DND-41 (cell line): ENCODE measurements around the gene C9orf85.

ENCODE experiments used
- ATAC-seq: fragments of 200-7000 bp; cut with Tn5 transposase; 3 replicates; pipeline ENCODE4 v1.9.1; 2021; ENCODE audit warnings: low read depth; ENCODE audit not compliant: insufficient read depth
- DNase-seq: peaks from one replicate; pipeline ENCODE4 v3.0.0-alpha.2; 2020
- H2AFZ ChIP-seq: 2 replicates; pipeline ENCODE4 v1.6.0; 2012; ENCODE audit warnings: low read depth, low read length
- H3K27ac ChIP-seq: 2 replicates; pipeline ENCODE4 v1.5.1; 2012; ENCODE audit warnings: low read length, inconsistent platforms
- H3K27me3 ChIP-seq: fragments of 200-600 bp; sonication (generic); 2 replicates; pipeline ENCODE4 v1.6.0; 2012; ENCODE audit warnings: low read length, mild to moderate bottlenecking, inconsistent platforms; ENCODE audit not compliant: insufficient read depth, poor library complexity
- H3K36me3 ChIP-seq: 2 replicates; pipeline ENCODE4 v1.5.1; 2012; ENCODE audit warnings: low read length, inconsistent platforms; ENCODE audit not compliant: insufficient read depth
- H3K4me1 ChIP-seq: 2 replicates; pipeline ENCODE4 v1.5.1; 2012; ENCODE audit warnings: mild to moderate bottlenecking, low read length; ENCODE audit not compliant: insufficient read depth
- H3K4me2 ChIP-seq: 2 replicates; pipeline ENCODE4 v1.6.0; 2012; ENCODE audit warnings: mild to moderate bottlenecking, moderate library complexity, low read length, inconsistent platforms; ENCODE audit not compliant: insufficient read depth
- H3K4me3 ChIP-seq, 2 experiments: fragments of 200-600 bp in 1 of 2; shearing (Covaris generic) in 1 of 2; 2 replicates each; pipeline ENCODE4 v1.5.1; 2012 to 2016; ENCODE audit warnings: inconsistent platforms in 2 of 2, low read length in 2 of 2, mild to moderate bottlenecking in 2 of 2, low read depth in 1 of 2, moderate library complexity in 1 of 2
- H3K79me2 ChIP-seq: 2 replicates; pipeline ENCODE4 v1.6.0; 2012; ENCODE audit warnings: low read length, inconsistent platforms; ENCODE audit not compliant: insufficient read depth
- H3K9ac ChIP-seq: 2 replicates; pipeline ENCODE4 v1.6.0; 2012; ENCODE audit warnings: low read depth, mild to moderate bottlenecking, inconsistent platforms, low read length, moderate library complexity
- H3K9me3 ChIP-seq: 2 replicates; pipeline ENCODE4 v1.5.1; 2012; ENCODE audit warnings: low read length, moderate library complexity, mild to moderate bottlenecking, inconsistent platforms; ENCODE audit not compliant: insufficient read depth, severe bottlenecking
- H4K20me1 ChIP-seq: 2 replicates; pipeline ENCODE4 v1.6.0; 2012; ENCODE audit warnings: low read length; ENCODE audit not compliant: insufficient read depth
- EZH2 ChIP-seq: IDR thresholded peaks from 3 replicates; pipeline ENCODE4 v1.6.1; 2012; ENCODE audit warnings: borderline replicate concordance, low read depth, mild to moderate bottlenecking, moderate library complexity, low read length, inconsistent platforms; ENCODE audit not compliant: severe bottlenecking
- TF ChIP-seq, protein P1 (sequence below): IDR thresholded peaks from 2 replicates; pipeline ENCODE4 v1.5.1; 2012; ENCODE audit warnings: borderline replicate concordance, low read length, moderate library complexity, mild to moderate bottlenecking; ENCODE audit not compliant: poor library complexity, severe bottlenecking; ENCODE audit errors: extremely low read depth

The C9orf85 gene

DNA sequence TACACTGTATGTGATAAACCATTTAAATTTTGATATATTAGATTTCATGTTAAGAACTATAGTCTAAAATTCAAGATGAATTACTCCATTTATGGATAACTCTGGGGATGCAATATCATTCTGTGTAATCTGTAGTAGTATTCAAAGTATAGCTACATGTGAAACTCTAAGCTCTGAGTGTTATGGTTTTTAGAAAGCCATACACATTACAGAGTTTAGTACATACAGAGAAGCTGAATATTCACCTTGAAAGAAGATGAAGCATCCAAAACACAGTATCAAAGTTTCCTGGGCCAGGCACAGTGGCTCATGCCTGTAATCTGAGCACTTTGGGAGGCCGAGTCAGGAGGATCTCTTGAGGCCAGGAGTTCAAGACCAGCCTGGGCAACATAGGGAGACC is 25.4 kb upstream of the C9orf85 start:
- DNase-seq (no peak), ATAC-seq (no peak)
- H4K20me1 ChIP-seq, result peaks cover 13% of the 10 kb centered on the region; the same call in 1 of the 2 replicates

DNA sequence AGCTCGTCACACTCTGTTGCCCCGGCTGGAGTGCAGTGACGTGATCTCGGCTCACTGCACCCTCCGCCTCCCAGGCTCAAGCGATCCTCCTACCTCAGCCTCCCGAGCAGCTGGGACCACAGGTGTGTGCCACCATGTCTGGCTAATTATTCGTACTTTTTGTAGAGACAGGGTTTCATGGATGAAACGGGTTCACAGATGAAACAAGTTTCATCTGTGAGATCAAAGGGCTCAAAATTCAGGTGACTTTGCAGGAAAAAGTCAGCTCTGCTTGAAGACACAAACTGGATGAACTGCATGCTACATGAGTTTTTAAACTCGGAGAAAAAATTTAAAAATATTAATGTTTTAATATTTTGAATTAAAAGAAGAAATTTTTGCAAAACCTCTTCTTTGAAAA is 24.9 kb upstream of the C9orf85 start:
- Histone ChIP-seq H4K20me1 (peaks cover 14% of the 10 kb centered on the region; the same call in 1 of the 2 replicates), H3K4me3 (no peak overlapping the region)

More for the DNA sequence above, 25.4 kb upstream of the C9orf85 start:
- Histone ChIP-seq H3K9ac (no peak overlapping the region), H2AFZ (no peak overlapping the region), H3K36me3 (peaks cover 11% of the 10 kb centered on the region), H3K27me3 (no peaks in the 10 kb centered on the region), H3K79me2 (peaks cover 100% of the 10 kb centered on the region), H3K4me1 (peaks cover 5% of the 10 kb centered on the region; the same call in 1 of the 2 replicates), H3K4me2 (no peak overlapping the region), H3K9me3 (peaks cover 10% of the 10 kb centered on the region), H3K27ac (0 out of 2 replicates have a peak overlapping the region, but pooled peaks have one; percentile 12), H3K4me3 (no peak overlapping the region)
- no peak for TF ChIP-seq EZH2
- TF ChIP-seq, protein P1, sequence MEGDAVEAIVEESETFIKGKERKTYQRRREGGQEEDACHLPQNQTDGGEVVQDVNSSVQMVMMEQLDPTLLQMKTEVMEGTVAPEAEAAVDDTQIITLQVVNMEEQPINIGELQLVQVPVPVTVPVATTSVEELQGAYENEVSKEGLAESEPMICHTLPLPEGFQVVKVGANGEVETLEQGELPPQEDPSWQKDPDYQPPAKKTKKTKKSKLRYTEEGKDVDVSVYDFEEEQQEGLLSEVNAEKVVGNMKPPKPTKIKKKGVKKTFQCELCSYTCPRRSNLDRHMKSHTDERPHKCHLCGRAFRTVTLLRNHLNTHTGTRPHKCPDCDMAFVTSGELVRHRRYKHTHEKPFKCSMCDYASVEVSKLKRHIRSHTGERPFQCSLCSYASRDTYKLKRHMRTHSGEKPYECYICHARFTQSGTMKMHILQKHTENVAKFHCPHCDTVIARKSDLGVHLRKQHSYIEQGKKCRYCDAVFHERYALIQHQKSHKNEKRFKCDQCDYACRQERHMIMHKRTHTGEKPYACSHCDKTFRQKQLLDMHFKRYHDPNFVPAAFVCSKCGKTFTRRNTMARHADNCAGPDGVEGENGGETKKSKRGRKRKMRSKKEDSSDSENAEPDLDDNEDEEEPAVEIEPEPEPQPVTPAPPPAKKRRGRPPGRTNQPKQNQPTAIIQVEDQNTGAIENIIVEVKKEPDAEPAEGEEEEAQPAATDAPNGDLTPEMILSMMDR, result no peak

DNA sequence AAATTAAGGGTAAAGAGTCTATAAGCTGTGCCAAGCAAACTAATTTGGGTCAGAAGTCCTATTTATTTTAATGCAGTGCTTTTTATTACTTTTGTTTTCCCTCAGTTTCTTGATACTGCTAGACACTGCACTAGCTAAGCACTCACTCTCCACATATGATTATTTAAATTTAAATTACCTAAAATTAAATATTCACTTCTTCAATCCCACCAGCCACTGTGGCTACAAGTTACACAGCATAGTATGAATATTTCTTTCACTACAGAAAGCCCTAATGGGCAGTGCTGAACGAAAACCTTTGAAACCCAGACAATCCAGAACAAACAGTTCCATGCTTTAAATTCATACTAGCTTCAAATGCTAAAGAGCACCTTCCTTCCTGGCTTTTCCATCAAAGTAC is 24.1 kb upstream of the C9orf85 start:
- Histone ChIP-seq H3K36me3 (peaks cover 11% of the 10 kb centered on the region), H3K4me3 (no peak overlapping the region), H3K27me3 (no peaks in the 10 kb centered on the region), H3K27ac (peak overlapping the region; percentile 50; the same call in 1 of the 2 replicates), H3K4me1 (peaks cover 11% of the 10 kb centered on the region; the same call in 1 of the 2 replicates), H3K9ac (no peak overlapping the region), H2AFZ (no peak overlapping the region), H3K4me2 (no peak overlapping the region), H3K9me3 (peaks cover 10% of the 10 kb centered on the region), H4K20me1 (peaks cover 18% of the 10 kb centered on the region; the same call in 1 of the 2 replicates), H3K79me2 (peaks cover 100% of the 10 kb centered on the region)
- no peak for TF ChIP-seq EZH2
- TF ChIP-seq, protein P1, result no peak
- no peak for DNase-seq
- ATAC-seq, result peak; percentile 20; the same call in 1 of the 3 replicates

More for the DNA sequence above, 24.9 kb upstream of the C9orf85 start:
- peak overlapping the region; percentile 12; the same call in 1 of the 2 replicates for H3K27ac ChIP-seq
- no peaks in the 10 kb centered on the region for H3K27me3 ChIP-seq
- DNase-seq, result no peak
- H3K4me2 ChIP-seq, result no peak overlapping the region
- peaks cover 10% of the 10 kb centered on the region for H3K9me3 ChIP-seq
- H3K79me2 ChIP-seq, result peaks cover 100% of the 10 kb centered on the region
- H3K36me3 ChIP-seq, result peaks cover 11% of the 10 kb centered on the region
- TF ChIP-seq, protein P1, result no peak
- no peak for TF ChIP-seq EZH2
- peak; percentile 44; the same call in 2 of the 3 replicates for ATAC-seq
- H2AFZ ChIP-seq, result no peak overlapping the region
- H3K4me1 ChIP-seq, result peaks cover 10% of the 10 kb centered on the region; the same call in 1 of the 2 replicates
- no peak overlapping the region for H3K9ac ChIP-seq
